NOMO-1 treated with DMSO at 0.1 percent for 48 hours (cell line): ENCODE data around the gene TUBD1.

ENCODE experiments used
- DNase-seq: peaks from one replicate; lab custom pipeline; 2025; ENCODE audit not compliant: unreplicated experiment; lab: John Stamatoyannopoulos, UW

TUBD1 gene

DNA sequence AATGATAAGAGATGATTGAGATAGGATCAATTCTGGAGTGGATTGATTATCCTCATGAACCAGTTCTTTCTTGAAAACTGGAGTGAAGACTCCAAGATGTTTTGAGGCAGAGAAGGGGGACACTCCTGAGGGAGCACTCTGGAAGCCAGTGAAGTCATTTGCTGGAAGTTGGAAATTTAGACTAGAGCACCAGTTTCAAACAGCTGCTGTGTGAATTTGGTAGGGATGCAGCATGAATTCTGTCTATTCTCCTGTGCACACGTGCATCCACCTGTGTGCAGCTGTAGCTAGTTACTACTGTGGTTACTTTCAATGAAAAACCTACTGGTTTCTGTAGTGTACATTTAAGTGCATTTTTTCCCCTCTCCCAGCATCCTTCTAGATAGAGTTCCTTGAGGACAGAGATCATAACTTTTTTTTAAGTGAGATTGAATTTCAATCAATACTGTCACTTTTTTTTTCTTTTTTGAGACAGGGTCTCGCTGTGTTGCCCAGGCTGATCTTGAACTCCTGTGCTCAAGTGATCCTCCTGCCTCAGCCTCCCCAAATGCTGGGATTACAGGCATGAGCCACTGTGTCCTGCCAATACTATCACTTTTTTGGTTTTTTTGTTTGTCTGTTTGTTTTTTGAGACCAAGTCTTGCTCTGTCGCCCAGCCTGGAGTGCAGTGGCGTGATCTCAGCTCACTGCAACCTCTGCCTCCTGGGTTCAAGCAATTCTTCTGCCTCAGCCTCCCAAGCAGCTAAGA lies 65.9 kb downstream of the TUBD1 start:
- no peak for DNase-seq

DNA sequence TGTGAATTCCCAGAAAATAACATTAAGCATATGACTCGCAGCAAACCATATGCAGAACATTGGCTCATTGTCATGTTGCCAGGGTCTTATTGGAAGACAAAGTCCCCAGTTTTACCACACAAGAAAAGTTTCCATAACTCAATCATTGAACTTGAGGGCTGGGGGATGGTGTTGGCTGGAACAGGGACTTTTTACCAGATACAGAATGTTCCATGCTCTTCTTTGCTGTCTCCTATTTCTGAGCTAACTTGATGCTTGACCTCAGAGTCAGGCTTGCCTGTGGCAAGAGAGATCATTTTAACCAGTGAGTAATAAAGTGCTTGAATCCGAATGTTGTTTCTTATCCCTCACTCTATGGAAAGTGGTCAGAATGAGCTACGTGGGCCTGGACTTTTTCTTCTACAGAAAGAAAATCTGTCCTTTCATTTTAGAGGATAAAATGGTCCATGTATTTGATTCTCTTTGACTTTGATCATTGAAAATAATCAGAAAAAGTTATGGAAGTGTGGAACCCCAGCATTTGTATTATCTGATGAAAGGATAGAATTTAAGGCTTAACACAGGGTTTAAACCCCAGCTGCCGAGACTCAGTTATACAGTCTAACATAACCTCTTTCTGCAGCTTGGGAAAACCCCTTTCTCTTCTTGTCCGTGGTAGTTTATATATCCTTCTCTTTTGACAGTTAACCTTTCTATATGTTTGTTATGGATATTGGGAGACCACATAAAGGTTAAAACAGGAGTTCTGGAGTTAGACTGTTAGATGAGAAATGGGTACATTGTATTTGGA lies 67.0 kb downstream of the TUBD1 start:
- DNase-seq, result no peak

DNA sequence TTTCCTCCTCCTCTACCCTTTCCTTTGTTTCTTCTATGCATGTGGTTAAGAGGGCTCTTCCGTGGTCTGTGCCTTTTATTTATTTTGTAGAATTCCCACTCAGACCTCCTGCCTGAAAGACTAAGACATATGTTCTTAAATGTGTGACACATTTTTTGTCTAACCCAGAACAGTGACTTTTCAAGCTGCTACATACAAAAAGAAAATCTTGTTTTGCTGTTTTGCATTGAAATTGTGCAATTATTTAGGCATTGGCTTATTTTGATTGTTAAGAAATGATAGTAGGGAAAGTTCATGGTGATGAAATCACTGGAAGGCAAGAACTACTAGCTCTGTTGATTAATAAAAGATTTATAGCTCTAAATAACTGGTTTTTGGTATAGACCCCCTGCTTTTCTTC lies 76.8 kb downstream of the TUBD1 start:
- no peak for DNase-seq

DNA sequence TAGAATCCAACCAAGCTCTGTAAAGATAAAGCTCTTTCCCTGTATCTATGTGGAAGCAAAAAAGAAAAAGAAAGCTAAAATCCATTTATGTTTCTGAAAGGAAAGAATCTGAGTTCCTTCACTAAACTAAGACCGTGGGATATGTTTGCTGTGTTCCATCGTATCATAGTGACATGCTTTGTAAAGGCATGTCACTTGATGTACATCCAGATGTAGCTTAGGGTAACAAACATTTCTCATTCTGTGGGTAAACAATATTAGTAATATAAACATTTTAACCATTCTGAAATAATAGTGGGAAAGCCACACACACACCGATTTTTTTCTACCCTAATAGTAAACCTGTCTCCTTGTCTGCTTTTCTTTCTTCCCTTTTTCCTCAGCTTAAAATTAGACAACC lies 78.1 kb downstream of the TUBD1 start:
- no peak for DNase-seq

DNA sequence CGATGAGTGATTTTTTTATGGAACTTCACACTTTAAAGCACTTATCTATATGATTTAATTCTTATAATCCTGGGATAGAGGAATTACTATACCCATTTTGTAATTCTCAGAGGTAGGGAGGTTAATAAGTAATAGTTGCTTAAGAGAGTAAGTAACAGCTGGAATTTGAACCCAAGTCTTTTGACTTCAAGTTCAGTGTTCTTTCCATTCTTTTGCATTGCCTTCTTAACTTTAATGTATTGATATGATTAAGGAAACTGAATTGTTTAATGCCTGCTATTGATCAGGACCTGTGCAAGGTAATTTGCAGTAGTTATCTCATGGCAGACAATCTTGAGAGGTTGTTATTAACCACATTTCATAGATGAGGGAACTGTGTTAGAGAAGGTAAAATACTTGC lies 78.5 kb downstream of the TUBD1 start:
- no peak for DNase-seq

DNA sequence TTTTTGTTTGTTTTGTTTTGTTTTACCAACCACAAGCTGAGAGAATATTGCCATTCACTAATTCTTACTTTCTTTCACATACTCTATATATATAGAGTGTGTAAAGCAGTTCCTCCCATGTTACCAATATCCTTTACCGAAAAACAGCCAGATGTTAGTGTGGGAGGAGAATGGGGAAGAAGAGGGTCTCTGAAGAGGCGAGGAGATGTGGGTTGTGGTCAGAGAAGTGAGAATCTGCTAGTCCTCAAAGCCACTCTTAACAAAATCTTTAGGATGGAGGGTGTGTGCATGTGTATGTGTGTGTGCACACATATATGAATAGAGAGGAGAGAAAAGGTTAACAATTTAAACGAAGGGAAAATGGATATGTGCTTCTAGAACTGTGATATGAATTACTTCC lies 80.6 kb downstream of the TUBD1 start:
- DNase-seq, result no peak

DNA sequence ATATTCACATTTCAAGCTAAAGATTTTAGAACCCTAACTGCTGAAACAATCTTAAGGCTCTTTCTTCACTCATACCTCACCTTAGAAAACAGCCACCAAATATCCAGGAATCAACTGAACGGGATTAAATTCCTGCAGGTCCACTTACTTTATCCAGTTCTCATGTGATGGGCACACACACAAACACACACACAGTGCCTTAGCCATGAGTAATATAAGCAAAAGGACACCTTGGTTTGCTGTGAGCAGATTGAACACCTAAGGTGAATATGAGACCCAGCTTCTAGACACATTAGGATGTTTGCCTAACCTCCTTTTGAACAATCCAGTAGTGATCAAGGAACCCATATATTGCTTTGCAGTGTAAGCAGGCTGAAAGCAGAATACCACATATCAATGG lies 81.5 kb downstream of the TUBD1 start:
- no peak for DNase-seq

DNA sequence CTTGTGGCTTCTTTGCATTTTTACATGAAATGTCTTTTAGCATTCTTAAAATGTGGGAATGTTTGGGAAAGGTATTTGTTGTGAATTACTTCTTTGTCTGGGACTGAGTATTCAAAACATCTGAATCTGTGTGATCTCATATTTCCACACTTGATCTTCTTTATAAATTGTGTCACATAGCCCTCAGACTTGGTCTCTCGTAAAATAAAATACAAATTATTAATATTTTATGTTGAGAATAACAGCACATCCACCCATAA lies 81.9 kb downstream of the TUBD1 start:
- DNase-seq, result no peak
